H9 (cell line): ENCODE data around the gene HPGDS. TPM values are rescaled to one million over a fixed set of nuclear protein-coding genes. Genes with fewer than 3 reads are reported as not detected.

Source experiments
- DNase-seq: peaks from one replicate; pipeline ENCODE4 v3.0.0-alpha.2; 2017
- H2AFZ ChIP-seq: one replicate; pipeline ENCODE4 v1.6.1; 2013; ENCODE audit warnings: mild to moderate bottlenecking, low read length, control low read depth, moderate library complexity
- H2AK5ac ChIP-seq: 2 replicates; pipeline ENCODE4 v1.6.1; 2013; ENCODE audit warnings: low read length, control low read depth, mixed read lengths; ENCODE audit not compliant: insufficient read length
- H2BK120ac ChIP-seq: one replicate; pipeline ENCODE4 v1.6.1; 2013; ENCODE audit warnings: low read depth, mild to moderate bottlenecking, low read length, control low read depth, inconsistent platforms; ENCODE audit not compliant: poor library complexity, severe bottlenecking
- H2BK12ac ChIP-seq: 2 replicates; pipeline ENCODE4 v1.6.1; 2013; ENCODE audit warnings: low read length, control low read depth, mixed read lengths, low read depth; ENCODE audit not compliant: insufficient read length
- H2BK15ac ChIP-seq: 2 replicates; pipeline ENCODE4 v1.6.1; 2013; ENCODE audit warnings: low read depth, low read length, control low read depth
- H2BK20ac ChIP-seq: one replicate; pipeline ENCODE4 v1.6.1; 2013; ENCODE audit warnings: low read depth, mild to moderate bottlenecking, low read length, control low read depth, inconsistent platforms; ENCODE audit not compliant: poor library complexity, severe bottlenecking
- H2BK5ac ChIP-seq: 2 replicates; pipeline ENCODE4 v1.6.1; 2013; ENCODE audit warnings: low read length, control low read depth, mixed read lengths; ENCODE audit not compliant: insufficient read length
- H3K14ac ChIP-seq: 2 replicates; pipeline ENCODE4 v1.6.1; 2013; ENCODE audit warnings: low read length, control low read depth; ENCODE audit not compliant: insufficient read depth
- H3K18ac ChIP-seq: 2 replicates; pipeline ENCODE4 v1.6.1; 2013; ENCODE audit warnings: low read depth, mild to moderate bottlenecking, mixed read lengths, low read length, control low read depth; ENCODE audit not compliant: insufficient read length
- H3K23ac ChIP-seq: 2 replicates; pipeline ENCODE4 v1.6.1; 2013; ENCODE audit warnings: low read length, control low read depth, mixed read lengths, low read depth; ENCODE audit not compliant: insufficient read length
- H3K23me2 ChIP-seq: 2 replicates; pipeline ENCODE4 v1.6.1; 2013; ENCODE audit warnings: low read depth, mild to moderate bottlenecking, mixed read lengths, low read length, control low read depth; ENCODE audit not compliant: insufficient read length, poor library complexity, severe bottlenecking
- H3K27ac ChIP-seq: 2 replicates; pipeline ENCODE4 v1.5.1; 2013; ENCODE audit warnings: low read length, control low read depth, mixed read lengths, low read depth; ENCODE audit not compliant: insufficient read length
- H3K27me3 ChIP-seq: 2 replicates; pipeline ENCODE4 v1.6.1; 2013; ENCODE audit warnings: low read length, control low read depth, inconsistent platforms; ENCODE audit not compliant: insufficient read depth
- H3K4ac ChIP-seq: 2 replicates; pipeline ENCODE4 v1.6.1; 2013; ENCODE audit warnings: low read depth, mild to moderate bottlenecking, control low read depth, inconsistent platforms, low read length, moderate library complexity
- H3K4me1 ChIP-seq: 2 replicates; pipeline ENCODE4 v1.6.1; 2013; ENCODE audit warnings: low read length, control low read depth, inconsistent platforms; ENCODE audit not compliant: insufficient read depth
- H3K4me2 ChIP-seq: 2 replicates; pipeline ENCODE4 v1.6.1; 2013; ENCODE audit warnings: low read length, control low read depth, mixed read lengths; ENCODE audit not compliant: insufficient read length, insufficient read depth
- H3K56ac ChIP-seq: 2 replicates; pipeline ENCODE4 v1.6.1; 2013; ENCODE audit warnings: low read depth, mild to moderate bottlenecking, mixed read lengths, low read length, control low read depth; ENCODE audit not compliant: insufficient read length
- H3K79me1 ChIP-seq: 2 replicates; pipeline ENCODE4 v1.6.1; 2013; ENCODE audit warnings: low read depth, mild to moderate bottlenecking, moderate library complexity, low read length, control low read depth, inconsistent platforms; ENCODE audit not compliant: insufficient read depth, poor library complexity, severe bottlenecking
- H3K79me2 ChIP-seq: 2 replicates; pipeline ENCODE4 v1.6.1; 2013; ENCODE audit warnings: low read length, control low read depth, inconsistent platforms; ENCODE audit not compliant: insufficient read depth
- H3K9ac ChIP-seq: 2 replicates; pipeline ENCODE4 v1.6.1; 2013; ENCODE audit warnings: low read length, control low read depth, mixed read lengths; ENCODE audit not compliant: insufficient read length; ENCODE audit errors: extremely low read depth
- H3K9me3 ChIP-seq: one replicate; pipeline ENCODE4 v1.6.1; 2013; ENCODE audit warnings: low read depth, low read length, inconsistent platforms; ENCODE audit not compliant: control insufficient read depth
- H3T11ph ChIP-seq: one replicate; pipeline ENCODE4 v1.6.1; 2013; ENCODE audit warnings: mild to moderate bottlenecking, low read length, control low read depth, inconsistent platforms
- H4K20me1 ChIP-seq: one replicate; pipeline ENCODE4 v1.6.1; 2013; ENCODE audit not compliant: control insufficient read depth, insufficient read length, insufficient read depth
- H4K5ac ChIP-seq: 2 replicates; pipeline ENCODE4 v1.6.1; 2013; ENCODE audit warnings: low read depth, mild to moderate bottlenecking, mixed read lengths, low read length, control low read depth; ENCODE audit not compliant: insufficient read length
- H4K8ac ChIP-seq: replicated peaks from 2 replicates; pipeline ENCODE4 v1.6.1; 2013; ENCODE audit warnings: low read length, control low read depth, mixed read lengths, low read depth; ENCODE audit not compliant: insufficient read length
- H4K91ac ChIP-seq: 2 replicates; pipeline ENCODE4 v1.6.1; 2013; ENCODE audit warnings: low read depth, mild to moderate bottlenecking, moderate library complexity, mixed read lengths, low read length, control low read depth; ENCODE audit not compliant: insufficient read length
- H3K27ac Mint-ChIP-seq, 3 experiments: 2 replicates in 2 of 3; 3 replicates in 1 of 3; pipeline ENCODE4 v1.8.0; 2020 to 2021; ENCODE audit warnings: mixed read lengths in 3 of 3, mild to moderate bottlenecking in 1 of 3, moderate library complexity in 1 of 3
- H3K27me3 Mint-ChIP-seq: 2 replicates; pipeline ENCODE4 v1.8.0; 2021; ENCODE audit warnings: low read depth, mild to moderate bottlenecking, moderate library complexity, mixed read lengths
- H3K36me3 Mint-ChIP-seq, 3 experiments: 2 replicates in 2 of 3; 3 replicates in 1 of 3; pipeline ENCODE4 v1.8.0; 2020 to 2021; ENCODE audit warnings: low read depth in 3 of 3, mixed read lengths in 3 of 3; ENCODE audit not compliant: insufficient read depth in 1 of 3
- H3K4me1 Mint-ChIP-seq, 2 experiments: 2 replicates each; pipeline ENCODE4 v1.8.0; 2020; ENCODE audit warnings: mixed read lengths in 2 of 2
- H3K4me3 Mint-ChIP-seq, 2 experiments: 2 replicates in 1 of 2; 3 replicates in 1 of 2; pipeline ENCODE4 v1.8.0; 2020 to 2021; ENCODE audit warnings: mild to moderate bottlenecking in 2 of 2, mixed read lengths in 2 of 2, moderate library complexity in 1 of 2
- H3K9me3 Mint-ChIP-seq, 2 experiments: 2 replicates in 1 of 2; 3 replicates in 1 of 2; pipeline ENCODE4 v1.8.0; 2020; ENCODE audit warnings: mild to moderate bottlenecking in 2 of 2, mixed read lengths in 2 of 2, moderate library complexity in 1 of 2
- CTCF ChIP-seq: fragments of 200-600 bp; sonication (generic); conservative IDR thresholded peaks from 3 replicates; pipeline ENCODE4 v1.8.0; 2021; ENCODE audit warnings: antibody characterized with exemption, mild to moderate bottlenecking
- WGBS: extraction: QIAGEN DNeasy Blood & Tissue Kit; methylation state at CpG from one replicate; pipeline ENCODE4 v1.1.7; 2013; ENCODE audit warnings: missing lambda C conversion rate, low lambda C conversion rate, mixed read lengths; ENCODE audit not compliant: insufficient read length; ENCODE audit errors: extremely low coverage; 5-methylcytosine and 5-hydroxymethylcytosine counted together
- total RNA-seq: library from RNA; stranded (reverse); gene quantifications from 2 replicates; pipeline ENCODE4 v1.2.1, GENCODE V29; 2021

The HPGDS gene
- total RNA-seq, 1 experiment from 2014 or later, result not detected

GRCh38 chr4:94348666-94349065 is 6.0 kb upstream of the HPGDS start:
- Mint-ChIP-seq H3K36me3 (no peaks in the 10 kb centered on the region), H3K9me3 (no peaks in the 10 kb centered on the region), H3K27ac (no peak overlapping the region), H3K4me1 (no peaks in the 10 kb centered on the region), H3K4me3 (no peak overlapping the region), H3K27me3 (no peaks in the 10 kb centered on the region)
- Histone ChIP-seq H3K14ac (no peak overlapping the region), H3K18ac (no peak overlapping the region), H3K27me3 (no peaks in the 10 kb centered on the region), H3K9me3 (no peaks in the 10 kb centered on the region), H4K8ac (no peak overlapping the region), H2BK20ac (no peak overlapping the region), H2BK5ac (no peak overlapping the region), H3K79me2 (no peaks in the 10 kb centered on the region), H3K23me2 (no peaks in the 10 kb centered on the region), H3K56ac (no peak overlapping the region), H3K4ac (no peak overlapping the region), H3K27ac (no peak overlapping the region), H3K4me1 (no peaks in the 10 kb centered on the region), H4K91ac (no peak overlapping the region), H3K23ac (no peak overlapping the region), H3K4me2 (no peak overlapping the region), H2AFZ (no peak overlapping the region), H3K79me1 (no peaks in the 10 kb centered on the region), H3K9ac (no peak overlapping the region), H2BK12ac (no peak overlapping the region), H3T11ph (no peak overlapping the region), H4K5ac (no peak overlapping the region), H2AK5ac (no peak overlapping the region), H4K20me1 (no peaks in the 10 kb centered on the region), H2BK120ac (no peak overlapping the region), H2BK15ac (no peak overlapping the region)
- DNase-seq, result no peak
- WGBS, result no CpG with 5 or more reads among the region's 3 CpGs
- TF ChIP-seq CTCF, result no peak
